ENCODE data around the gene SLC26A8. TPM values are rescaled to one million over a fixed set of nuclear protein-coding genes. Genes with fewer than 3 reads are reported as not detected.
"Not testable (repeated sequence)": the region's sequence is repeated elsewhere in the genome, so short reads cannot be mapped to it uniquely, and the experiment has no call there.

Gene SLC26A8
- total RNA-seq, 2 donors from 2014 or later = 0.06 TPM; not detected in 1

GRCh38 chr6:36054415-36054814 lies 30.0 kb upstream of the SLC26A8 start:
- ATAC-seq (no peak), DNase-seq (no peak)
- intact Hi-C loops (cut with DNase I) = no loop called here

GRCh38 chr6:36053878-36054277 lies 29.4 kb upstream of the SLC26A8 start:
- intact Hi-C loops (cut with DNase I) = no loop called here
- no peak for ATAC-seq

GRCh38 chr6:36052097-36052496 lies 27.7 kb upstream of the SLC26A8 start:
- intact Hi-C loops (cut with DNase I) = no loop called here

More at GRCh38 chr6:36053878-36054277, 29.4 kb upstream of the SLC26A8 start:
- DNase-seq = no peak

GRCh38 chr6:36050947-36051710 lies 26.7 kb upstream of the SLC26A8 start:
- ATAC-seq (no peak), DNase-seq (no peak)
- intact Hi-C loops (cut with DNase I) = no loop called here

More at GRCh38 chr6:36052097-36052496, 27.7 kb upstream of the SLC26A8 start:
- no peak for DNase-seq
- peak; percentile 30 to 37 for ATAC-seq

- intact Hi-C loops (cut with DNase I) = no loop called here
- DNase-seq = no peak
- no peak for ATAC-seq
Measured at GRCh38 chr6:36050305-36050704, 25.9 kb upstream of the SLC26A8 start.

GRCh38 chr6:36049582-36049981 lies 25.1 kb upstream of the SLC26A8 start:
- intact Hi-C loops (cut with DNase I) = no loop called here
- ATAC-seq (no peak), DNase-seq (no peak)

GRCh38 chr6:36042618-36043260 lies 18.3 kb upstream of the SLC26A8 start:
- intact Hi-C loops (cut with DNase I) = no loop called here
- DNase-seq (no peak), ATAC-seq (no peak)

GRCh38 chr6:36040958-36041357 lies 16.5 kb upstream of the SLC26A8 start:
- no peak for DNase-seq
- no peak for ATAC-seq
- intact Hi-C loops (cut with DNase I) = no loop called here

- DNase-seq (no peak), ATAC-seq (no peak)
- intact Hi-C loops (cut with DNase I) = no loop called here
Measured at GRCh38 chr6:36039112-36039511, 14.7 kb upstream of the SLC26A8 start.

GRCh38 chr6:36038120-36038876 lies 13.9 kb upstream of the SLC26A8 start:
- no peak for DNase-seq
- intact Hi-C loops (cut with DNase I) = no loop called here
- peak; percentile 66 to 82 for ATAC-seq

GRCh38 chr6:36035225-36035624 lies 10.8 kb upstream of the SLC26A8 start:
- DNase-seq = no peak
- ATAC-seq = no peak
- intact Hi-C loops (cut with DNase I) = no loop called here

- intact Hi-C loops (cut with DNase I) = no loop called here
- ATAC-seq = no peak
Measured at GRCh38 chr6:36034441-36034840, 10.0 kb upstream of the SLC26A8 start.

GRCh38 chr6:36033935-36034334 lies 9.5 kb upstream of the SLC26A8 start:
- ATAC-seq (peak in 1 of 2 donors; percentile 36), DNase-seq (no peak)
- intact Hi-C loops (cut with DNase I) = no loop called here

More at GRCh38 chr6:36034441-36034840, 10.0 kb upstream of the SLC26A8 start:
- no peak for DNase-seq

- DNase-seq; ATAC-seq; intact Hi-C loops (cut with DNase I): not testable (repeated sequence)
Measured at GRCh38 chr6:36033144-36033543, 8.7 kb upstream of the SLC26A8 start.

- ATAC-seq (no peak), DNase-seq (no peak)
- intact Hi-C loops (cut with DNase I) = no loop called here
Measured at GRCh38 chr6:36032261-36032660, 7.8 kb upstream of the SLC26A8 start.

GRCh38 chr6:36029464-36029863 lies 5.0 kb upstream of the SLC26A8 start:
- no peak for DNase-seq
- ATAC-seq = no peak
- intact Hi-C loops (cut with DNase I) = loop anchor here (5.0 to 10.0 kb wide), 2 partner anchors 165 to 168 kb away; partner anchors contain the start of gene BRPF3 (in 2 of the 2)

GRCh38 chr6:36028877-36029324 lies 4.5 kb upstream of the SLC26A8 start:
- intact Hi-C loops (cut with DNase I) = loop anchor here (5.0 to 10.0 kb wide), 2 partner anchors 166 to 168 kb away; partner anchors contain the start of gene BRPF3 (in 2 of the 2)

GRCh38 chr6:36028088-36028876 lies 3.8 kb upstream of the SLC26A8 start:
- ATAC-seq = peak; percentile 45 to 57
- peak; percentile 45 for DNase-seq
- intact Hi-C loops (cut with DNase I) = loop anchor here (5.0 to 10.0 kb wide), 2 partner anchors 167 to 169 kb away; partner anchors contain the start of gene BRPF3 (in 2 of the 2)

More at GRCh38 chr6:36028877-36029324, 4.5 kb upstream of the SLC26A8 start:
- peak; percentile 85 for DNase-seq
- peak; percentile 45 to 70 for ATAC-seq

All from left cardiac atrium (tissue), 4 donors.